Fibroblast of the aortic adventitia (primary cell): ENCODE results near the gene AGER. TPM values are rescaled to one million over a fixed set of nuclear protein-coding genes. Genes with fewer than 3 reads are reported as not detected.

Experiments
- DNase-seq: peaks from one replicate; pipeline ENCODE4 v3.0.0-alpha.2; 2010; ENCODE audit warnings: low read depth
- H3K4me3 ChIP-seq: 2 replicates; pipeline ENCODE4 v1.5.1; 2011; ENCODE audit warnings: low read depth, mild to moderate bottlenecking, control low read depth, low read length, moderate library complexity
- small RNA-seq: library from RNA; depleted of rRNA; stranded (forward); fragments of <200 nt; gene quantifications from one replicate; pipeline ENCODE3, GENCODE V24; 2012
- total RNA-seq: library from RNA; depleted of rRNA; stranded (reverse); fragments of >200 nt; gene quantifications from 2 replicates; pipeline ENCODE4 v1.2.3, GENCODE V29; 2012; ENCODE audit warnings: low replicate concordance
- TF ChIP-seq, protein P1 (sequence below): IDR thresholded peaks from 2 replicates; pipeline ENCODE4 v1.5.1; 2011; ENCODE audit warnings: mild to moderate bottlenecking, low read length, control low read depth, inconsistent platforms; ENCODE audit not compliant: insufficient read depth

AGER gene
- total RNA-seq, 1 donor = 0.18 TPM

DNA sequence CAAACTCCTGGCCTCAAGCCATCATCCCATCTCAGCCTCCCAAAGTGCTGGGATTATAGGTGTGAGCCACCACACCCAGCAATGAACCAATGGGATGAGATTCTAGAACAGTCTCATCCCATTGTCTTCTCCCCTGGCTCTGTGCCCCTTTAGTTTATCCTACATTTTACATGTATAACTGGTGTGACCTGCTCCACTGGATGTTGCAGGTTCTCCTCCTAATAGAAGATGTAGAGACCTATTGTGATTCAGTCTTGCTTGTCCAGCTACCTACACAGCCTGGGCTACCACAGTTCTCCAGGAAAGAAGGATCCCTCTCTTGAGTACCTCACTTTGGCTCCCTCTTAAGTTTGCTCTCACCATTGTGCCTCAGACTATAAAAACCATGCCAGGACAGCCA, 51.9 kb downstream of the AGER start:
- DNase-seq = no peak
- TF ChIP-seq, protein P1, sequence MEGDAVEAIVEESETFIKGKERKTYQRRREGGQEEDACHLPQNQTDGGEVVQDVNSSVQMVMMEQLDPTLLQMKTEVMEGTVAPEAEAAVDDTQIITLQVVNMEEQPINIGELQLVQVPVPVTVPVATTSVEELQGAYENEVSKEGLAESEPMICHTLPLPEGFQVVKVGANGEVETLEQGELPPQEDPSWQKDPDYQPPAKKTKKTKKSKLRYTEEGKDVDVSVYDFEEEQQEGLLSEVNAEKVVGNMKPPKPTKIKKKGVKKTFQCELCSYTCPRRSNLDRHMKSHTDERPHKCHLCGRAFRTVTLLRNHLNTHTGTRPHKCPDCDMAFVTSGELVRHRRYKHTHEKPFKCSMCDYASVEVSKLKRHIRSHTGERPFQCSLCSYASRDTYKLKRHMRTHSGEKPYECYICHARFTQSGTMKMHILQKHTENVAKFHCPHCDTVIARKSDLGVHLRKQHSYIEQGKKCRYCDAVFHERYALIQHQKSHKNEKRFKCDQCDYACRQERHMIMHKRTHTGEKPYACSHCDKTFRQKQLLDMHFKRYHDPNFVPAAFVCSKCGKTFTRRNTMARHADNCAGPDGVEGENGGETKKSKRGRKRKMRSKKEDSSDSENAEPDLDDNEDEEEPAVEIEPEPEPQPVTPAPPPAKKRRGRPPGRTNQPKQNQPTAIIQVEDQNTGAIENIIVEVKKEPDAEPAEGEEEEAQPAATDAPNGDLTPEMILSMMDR = no peak
- no peak overlapping the region for H3K4me3 ChIP-seq

DNA sequence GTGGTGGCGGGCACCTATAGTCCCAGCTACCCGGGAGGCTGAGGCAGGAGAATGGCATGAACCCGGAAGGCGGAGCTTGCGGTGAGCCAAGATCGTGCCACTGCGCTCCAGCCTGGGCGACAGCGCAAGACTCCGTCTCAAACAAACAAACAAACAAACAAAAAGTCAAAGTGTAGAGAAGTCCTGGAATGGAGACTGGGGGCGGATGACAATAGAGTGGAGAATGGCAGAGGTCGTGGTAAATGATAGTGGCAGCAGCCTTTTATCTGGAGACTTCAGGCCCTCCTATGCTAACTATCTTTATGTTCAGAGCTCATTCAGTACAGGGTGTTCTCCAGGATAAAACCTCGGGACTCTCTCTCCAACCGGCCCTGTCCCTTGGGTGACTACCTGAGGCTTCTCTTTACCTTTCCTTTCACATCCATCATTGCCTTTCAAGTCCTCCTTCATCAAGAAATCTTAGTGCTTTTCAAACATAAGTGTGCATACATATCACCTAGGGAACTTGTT, 52.6 kb downstream of the AGER start:
- TF ChIP-seq, protein P1 = no peak
- DNase-seq = no peak
- H3K4me3 ChIP-seq = no peak overlapping the region

Small RNAs within 50 kb of the gene (small RNA-seq; reads per million reads assigned to genes)
- not detected for gene AL662884.1
- gene MIR6833 = not detected

Other genes starting within 250 kb of the AGER start
- gene CFB, start 238.2 kb downstream of the AGER start, total RNA-seq = 32.9 and 39.1 TPM in 2 replicates
- gene NELFE, start 225.3 kb downstream of the AGER start, total RNA-seq = 36.6 and 109 TPM in 2 replicates
- gene SKIC2, start 225.1 kb downstream of the AGER start, total RNA-seq = 30.7 and 42.8 TPM in 2 replicates
- 15.9 and 28.8 TPM in 2 replicates for gene DXO, start 212.1 kb downstream of the AGER start, total RNA-seq
- gene C4A, start 202.2 kb downstream of the AGER start, total RNA-seq = 5.2 and 33.5 TPM in 2 replicates
- gene C4B, start 169.5 kb downstream of the AGER start, total RNA-seq = 4.1 and 19.4 TPM in 2 replicates
- 0.09 and 1.3 TPM in 2 replicates for gene CYP21A2, start 145.8 kb downstream of the AGER start, total RNA-seq
- gene TNXB, start 74.9 kb downstream of the AGER start, total RNA-seq = 54.0 and 315 TPM in 2 replicates
- 23.8 and 40.6 TPM in 2 replicates for gene ATF6B, start 56.0 kb downstream of the AGER start, total RNA-seq
- gene FKBPL, start 54.0 kb downstream of the AGER start, total RNA-seq = 5.6 and 7.9 TPM in 2 replicates
- 0.41 and 0.54 TPM in 2 replicates for gene PRRT1, start 32.3 kb downstream of the AGER start, total RNA-seq
- gene PPT2, start 30.1 kb downstream of the AGER start, total RNA-seq = 7.1 and 30.2 TPM in 2 replicates
- 0.16 and 0.72 TPM in 2 replicates for gene EGFL8, start 19.7 kb downstream of the AGER start, total RNA-seq
- 19.1 and 41.1 TPM in 2 replicates for gene AGPAT1, start 8.2 kb downstream of the AGER start, total RNA-seq
- 13.2 and 43.5 TPM in 2 replicates for gene RNF5, start 5.8 kb downstream of the AGER start, total RNA-seq
- 6.5 and 19.6 TPM in 2 replicates for gene PBX2, start 5.9 kb upstream of the AGER start, total RNA-seq
- gene GPSM3, start 8.4 kb upstream of the AGER start, total RNA-seq = 0.90 TPM in 1 of 2 replicates, not detected in the other
- 1.1 and 2.2 TPM in 2 replicates for gene NOTCH4, start 39.8 kb upstream of the AGER start, total RNA-seq
- gene TSBP1, start 187.7 kb upstream of the AGER start, total RNA-seq = not detected in 2 replicates
- not detected in 2 replicates for gene BTNL2, start 222.9 kb upstream of the AGER start, total RNA-seq